Activated effector memory CD4-positive, alpha-beta T cell treated with Interleukin-2 at 50 U/mL for 16 hours (primary cell): ENCODE data around the gene COL8A1.
"Not testable (repeated sequence)": the region's sequence is repeated elsewhere in the genome, so short reads cannot be mapped to it uniquely, and the experiment has no call there.

ENCODE experiments used
- DNase-seq: peaks from one replicate; pipeline ENCODE4 v3.0.0-alpha.2; 2020

Gene COL8A1

DNA sequence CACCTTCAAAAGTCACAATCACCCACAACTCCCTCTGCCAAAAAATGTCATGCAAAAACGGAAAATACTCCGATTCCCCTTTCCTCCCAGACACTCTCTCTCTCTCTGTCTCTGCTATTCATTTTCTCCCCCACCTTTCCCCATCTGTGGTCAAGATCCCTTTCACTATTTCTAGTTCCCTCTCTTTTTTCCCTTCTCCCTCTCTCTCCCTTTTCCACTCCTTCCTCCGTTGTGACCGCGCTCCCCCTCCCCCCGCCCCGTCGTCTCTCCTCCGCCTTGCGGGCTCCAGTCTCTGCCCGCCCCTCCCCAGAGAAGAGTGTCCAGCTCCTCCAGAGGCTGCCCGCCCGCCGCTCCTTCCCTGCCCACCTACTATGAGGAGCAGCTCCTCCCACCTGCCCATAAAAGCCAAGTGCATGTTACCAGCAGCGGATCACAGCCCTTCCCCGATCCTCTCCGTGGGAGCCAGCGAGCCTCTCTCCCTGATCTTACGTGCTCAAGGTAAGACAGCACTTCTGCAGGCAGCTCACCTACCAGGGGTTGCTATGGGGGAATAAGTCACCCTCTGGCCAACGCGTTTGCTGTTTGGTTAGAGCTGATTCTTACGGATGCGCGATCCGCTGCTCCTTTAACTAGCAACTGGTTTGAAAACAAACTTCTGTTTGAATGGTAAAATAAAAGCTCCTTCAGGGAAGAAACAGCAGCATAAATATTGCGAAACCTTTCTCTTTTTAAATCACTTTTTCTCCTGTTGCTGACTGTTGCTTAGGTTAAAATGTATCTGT, at the start of gene COL8A1:
TSS of gene COL8A1 (plus strand) at position 428 of the 782 bp plus-strand sequence. CDS start 152,089 bp downstream, outside the sequence.
- no peak for DNase-seq

DNA sequence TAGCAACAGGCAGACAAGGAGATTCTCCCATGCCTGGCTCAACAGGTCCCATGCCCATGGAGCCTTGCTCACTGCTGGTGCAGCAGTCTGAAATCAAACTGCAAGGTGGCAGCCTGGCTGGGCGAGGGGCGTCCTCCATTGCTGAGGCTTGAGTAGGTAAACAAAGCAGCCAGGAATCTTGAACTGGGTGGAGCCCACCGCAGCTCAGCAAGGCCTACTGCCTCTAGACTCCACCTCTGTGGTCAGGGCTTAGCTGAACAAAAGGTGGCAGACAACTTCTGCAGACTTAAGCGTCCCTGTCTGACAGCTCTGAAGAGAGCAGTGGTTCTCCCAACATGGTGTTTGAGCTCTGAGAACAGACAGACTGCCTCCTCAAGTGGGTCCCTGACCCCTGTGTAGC, 49.2 kb upstream of the COL8A1 start:
- DNase-seq = not testable (repeated sequence)

DNA sequence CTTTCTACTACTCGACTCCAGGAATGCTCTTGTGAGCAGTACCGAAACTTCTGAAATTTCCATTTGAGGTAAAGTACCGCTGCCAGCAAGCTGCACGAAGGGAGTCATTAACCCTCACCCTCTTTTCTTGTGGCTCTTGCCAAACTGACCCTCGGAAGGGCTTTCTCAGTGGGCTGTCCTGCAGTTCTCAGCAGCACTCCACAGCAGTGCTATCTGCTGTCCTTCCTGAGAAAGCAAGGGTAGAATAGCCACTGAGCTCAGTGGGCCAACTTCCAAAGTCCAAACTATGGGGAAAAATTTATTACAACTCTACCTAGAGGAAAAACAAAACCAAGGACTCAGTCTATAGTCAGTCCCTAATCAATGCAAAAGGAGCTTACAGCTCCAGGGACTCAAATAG, 38.5 kb upstream of the COL8A1 start:
- no peak for DNase-seq

DNA sequence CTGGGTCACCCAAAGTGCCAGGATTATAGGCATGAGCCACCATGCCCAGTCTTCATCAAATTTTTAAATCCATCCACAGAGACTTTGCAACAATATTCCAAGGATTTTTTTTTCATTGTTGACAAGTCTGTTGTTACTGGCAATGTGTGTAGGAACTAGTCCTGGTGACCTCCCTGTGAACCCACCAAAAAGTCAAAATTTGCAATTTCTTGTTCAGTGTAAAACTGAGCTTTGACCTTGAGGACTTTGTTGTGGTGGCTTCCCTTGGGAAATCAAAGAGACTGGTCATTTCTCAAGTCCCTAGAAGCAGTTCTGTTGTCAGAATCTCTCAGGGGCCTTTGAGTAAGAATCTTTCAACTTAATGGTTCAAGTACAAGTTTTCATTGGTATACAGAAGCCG, 36.9 kb upstream of the COL8A1 start:
- no peak for DNase-seq

DNA sequence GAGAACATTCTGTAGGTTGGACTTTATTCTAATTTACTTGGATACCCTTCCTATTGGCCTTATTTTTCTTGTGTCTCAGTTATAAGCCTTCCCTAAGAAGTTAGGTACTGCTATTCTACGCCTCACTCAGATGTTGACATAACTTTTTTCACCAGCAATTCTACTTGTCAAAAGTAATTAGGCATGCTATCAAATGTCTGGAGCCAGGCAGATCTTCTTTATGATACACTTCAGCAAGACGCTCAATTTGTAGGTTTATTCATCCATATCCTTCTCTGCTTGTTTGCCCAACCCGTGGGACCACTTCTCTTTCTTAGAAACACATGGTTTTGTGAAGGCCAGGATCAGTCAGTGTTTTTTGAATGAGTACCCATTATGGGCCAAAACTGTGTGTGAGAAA, 36.2 kb upstream of the COL8A1 start:
- no peak for DNase-seq

DNA sequence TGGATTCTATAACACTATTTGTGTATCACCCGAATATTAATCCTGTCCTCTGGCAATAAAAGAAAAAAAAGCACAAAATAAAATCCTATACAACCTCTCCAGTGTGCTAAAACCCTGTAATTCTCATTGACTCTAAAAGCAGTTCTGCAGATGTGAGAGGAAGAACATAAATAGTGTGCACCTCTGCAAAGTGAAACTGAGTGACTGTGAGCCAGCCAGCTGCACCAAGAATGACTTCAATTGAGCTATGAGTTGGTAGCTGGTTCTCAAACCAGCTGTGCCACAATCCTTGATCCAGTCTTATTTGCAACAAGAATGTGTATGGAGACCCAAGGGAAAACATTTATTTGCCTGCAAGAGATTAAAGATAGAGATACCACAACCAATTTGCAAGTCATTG, 31.2 kb upstream of the COL8A1 start:
- DNase-seq = no peak

DNA sequence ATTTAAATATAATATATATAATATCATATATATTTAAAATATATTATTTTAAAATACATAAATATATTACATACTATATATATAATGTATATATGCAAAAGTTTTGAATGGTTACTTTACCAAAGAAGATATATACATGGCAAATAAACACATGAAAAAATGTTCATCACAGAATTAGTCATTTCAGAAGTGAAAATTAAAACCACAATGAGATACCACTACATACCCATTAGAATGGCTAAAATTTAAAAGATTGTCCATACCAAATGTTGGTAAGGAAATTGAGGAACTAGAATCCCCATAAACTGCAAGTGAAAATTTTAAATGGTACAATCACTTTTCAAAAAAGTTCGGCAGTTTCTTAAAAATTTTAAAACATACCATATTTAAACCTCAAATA, 23.6 kb upstream of the COL8A1 start:
- DNase-seq = no peak

DNA sequence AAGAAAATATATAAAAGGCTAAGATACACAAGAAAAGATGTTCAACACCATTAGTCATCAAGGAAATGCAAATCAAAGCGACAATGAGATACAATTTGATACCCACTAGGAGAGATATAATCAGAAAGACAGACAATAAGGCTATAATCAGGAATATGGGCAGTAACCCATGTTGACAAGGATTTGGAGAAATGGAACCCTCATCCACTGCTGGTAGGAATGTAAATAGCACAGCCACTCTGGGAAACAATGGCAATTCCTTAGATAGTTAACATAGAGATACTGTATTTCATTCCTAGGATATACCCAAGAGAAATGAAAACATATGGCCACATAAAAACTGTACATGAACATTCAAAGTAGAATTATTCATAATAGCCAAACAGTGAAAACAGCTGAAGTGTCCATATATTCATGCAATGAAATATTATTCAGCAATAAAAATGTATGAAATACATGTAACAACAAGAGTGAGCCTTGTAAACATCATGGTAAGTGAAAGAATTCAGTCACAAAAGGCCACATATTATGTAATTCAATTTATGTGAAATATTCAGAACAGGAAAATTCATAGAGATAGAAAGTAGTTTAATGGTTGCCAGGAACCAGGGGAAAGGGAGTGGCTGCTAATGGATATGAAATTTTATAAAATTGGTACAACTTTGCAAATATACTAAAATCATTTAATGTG, 18.2 kb upstream of the COL8A1 start:
- DNase-seq = no peak

DNA sequence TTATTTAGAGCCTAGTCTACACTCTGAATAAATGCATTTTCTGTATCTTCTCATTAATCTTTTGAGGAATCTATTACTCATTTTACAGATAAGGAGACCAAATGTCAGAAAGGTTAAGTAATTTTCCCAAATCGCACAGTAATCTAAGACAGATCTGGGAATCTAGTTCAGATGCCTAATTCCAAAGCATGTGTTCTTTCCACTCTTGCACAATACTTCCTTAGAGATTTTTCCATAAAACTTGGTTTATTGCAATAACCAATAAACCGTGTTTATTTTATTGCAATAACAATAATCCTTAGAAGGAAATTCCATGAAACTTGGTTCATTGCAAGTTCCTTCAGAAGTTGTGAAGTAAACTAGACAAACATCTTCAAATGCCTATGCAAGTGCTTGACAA, 17.4 kb upstream of the COL8A1 start:
- no peak for DNase-seq

DNA sequence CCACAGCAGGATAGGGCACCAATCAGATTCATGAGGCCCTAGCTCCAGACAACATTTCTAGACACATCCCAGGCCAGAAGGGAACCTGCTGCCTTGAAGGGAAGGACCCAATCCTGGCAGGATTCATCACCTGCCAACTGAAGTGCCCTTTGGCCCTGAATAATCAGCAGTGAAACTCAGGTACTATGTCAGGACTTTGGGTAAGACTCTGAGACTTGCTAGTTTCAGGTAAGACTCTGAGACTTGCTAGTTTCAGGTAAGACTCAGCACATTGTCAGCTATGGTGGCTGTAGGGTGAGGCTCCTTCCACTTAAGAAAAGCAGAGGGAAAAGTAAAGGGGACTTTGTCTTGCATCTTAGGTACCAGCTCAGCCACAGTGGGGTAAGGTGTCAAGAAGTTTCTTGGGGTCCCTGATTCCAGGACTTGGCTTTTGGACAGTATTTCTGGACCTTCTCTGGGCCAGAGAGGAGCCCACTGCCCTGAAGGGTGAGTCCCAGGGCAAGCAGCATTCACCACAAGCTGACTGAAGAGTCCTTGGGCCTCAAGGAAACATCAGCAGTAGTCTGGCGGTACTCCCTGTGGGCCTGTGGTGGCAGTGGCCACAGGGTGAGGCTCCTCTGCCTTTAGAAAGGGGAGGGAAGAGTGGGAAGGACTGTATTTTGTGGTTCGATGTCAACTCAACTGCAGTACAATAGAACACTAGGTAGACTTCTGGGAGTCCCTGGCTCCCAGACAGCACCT, 13.7 kb upstream of the COL8A1 start:
- DNase-seq = no peak

DNA sequence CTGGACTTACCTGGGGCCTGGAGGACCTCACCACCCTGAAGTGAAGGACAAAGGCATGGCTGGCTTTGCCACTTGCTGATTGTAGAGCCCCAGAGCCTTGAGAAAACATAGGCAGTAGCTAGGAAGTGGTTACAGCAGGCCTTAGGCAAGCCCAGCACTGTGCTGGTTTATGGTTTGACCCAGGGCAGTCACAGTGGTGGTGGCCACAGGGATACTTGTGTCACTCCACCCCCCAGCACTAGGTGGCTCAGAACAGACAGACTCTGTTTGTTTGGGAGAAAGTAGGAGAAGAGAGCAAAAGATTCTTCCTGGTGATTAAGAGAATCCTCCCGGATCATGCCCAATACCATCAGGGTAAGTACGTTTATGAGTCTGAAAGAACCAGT, 13.2 kb upstream of the COL8A1 start:
- no peak for DNase-seq

DNA sequence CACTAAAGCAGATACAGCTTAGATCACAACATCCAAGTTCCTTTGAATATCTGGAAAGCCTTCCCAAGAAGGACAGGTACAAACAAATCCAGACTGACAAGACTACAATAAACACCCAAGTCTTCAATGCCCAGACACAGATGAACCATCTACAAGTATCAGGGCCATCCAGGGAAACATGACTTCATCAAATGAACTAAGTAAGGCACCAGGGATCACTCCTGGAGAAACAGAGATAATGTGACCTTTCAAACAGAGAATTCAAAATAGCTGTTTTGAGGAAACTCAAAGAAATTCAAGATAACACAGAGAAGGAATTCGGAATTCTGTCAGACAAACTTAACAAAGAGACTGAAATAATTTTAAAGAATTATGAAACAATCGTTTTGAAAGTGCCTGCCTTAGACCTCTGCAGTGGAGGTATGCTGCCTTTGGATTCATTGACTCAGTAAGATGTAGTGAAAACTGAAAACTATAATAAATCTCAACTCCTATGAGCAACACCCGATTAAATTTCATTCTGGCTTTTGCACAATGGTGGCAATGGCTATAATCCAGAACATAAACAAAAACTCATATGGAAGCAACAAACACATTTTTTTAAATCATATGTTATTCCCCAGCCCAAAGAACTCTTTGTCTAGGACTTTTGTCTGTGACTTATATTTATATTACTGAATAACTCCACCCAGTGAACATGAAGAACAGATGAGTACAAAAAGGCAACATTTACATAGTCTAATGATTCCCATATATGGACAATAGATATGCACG, 12.6 kb upstream of the COL8A1 start:
- DNase-seq = no peak

DNA sequence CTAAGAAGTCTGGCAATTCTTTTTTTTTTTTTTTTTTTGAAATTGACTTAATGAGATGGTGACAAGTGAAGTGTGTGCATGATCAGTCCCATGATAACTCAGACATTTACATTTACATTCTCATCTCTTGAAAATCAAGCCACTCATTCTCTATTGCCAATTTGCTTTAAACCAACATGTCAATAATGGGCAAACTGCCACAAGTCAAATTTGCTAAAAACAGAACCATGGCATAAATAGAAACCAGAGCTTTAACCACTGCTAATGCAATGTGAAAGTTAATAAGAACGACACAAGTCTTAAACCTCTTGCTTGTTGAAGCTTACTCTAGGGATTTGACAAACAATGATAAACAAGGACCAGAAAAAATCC, 12.0 kb upstream of the COL8A1 start:
- DNase-seq = no peak

DNA sequence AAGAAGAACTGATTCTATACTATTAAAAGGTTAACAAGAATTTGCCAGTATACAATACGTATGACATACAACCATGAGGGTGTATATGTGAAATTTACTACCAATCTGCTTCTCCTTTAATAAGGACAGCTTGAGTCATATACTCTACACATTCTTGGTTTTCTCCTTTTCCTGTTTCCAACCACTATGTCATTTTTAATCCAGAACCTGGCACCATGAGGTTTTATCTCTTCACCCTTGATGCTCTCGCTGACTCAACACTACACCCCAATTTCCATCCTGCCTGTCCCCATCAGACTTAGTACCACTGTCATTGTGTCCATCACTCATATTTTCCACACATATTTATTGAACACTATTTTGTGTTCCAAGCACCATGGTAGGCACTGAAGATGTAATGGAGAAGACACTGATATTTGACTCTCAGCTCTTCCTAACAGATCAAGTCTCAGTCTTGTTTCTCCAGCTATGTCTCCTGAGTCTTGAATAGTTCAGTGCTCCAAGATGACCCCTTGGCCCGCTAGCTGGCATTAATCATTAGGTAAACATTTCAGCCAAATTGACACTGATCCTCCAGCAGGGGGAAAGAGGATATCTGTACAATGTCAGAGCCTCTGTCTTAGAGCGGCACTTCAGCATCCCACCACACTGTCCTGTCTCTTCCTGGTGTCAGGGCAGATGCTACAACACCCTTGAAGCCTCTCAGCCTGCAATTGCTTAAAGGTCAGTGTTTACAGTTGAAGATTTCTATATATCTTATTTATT, 11.2 kb upstream of the COL8A1 start:
- DNase-seq = no peak

DNA sequence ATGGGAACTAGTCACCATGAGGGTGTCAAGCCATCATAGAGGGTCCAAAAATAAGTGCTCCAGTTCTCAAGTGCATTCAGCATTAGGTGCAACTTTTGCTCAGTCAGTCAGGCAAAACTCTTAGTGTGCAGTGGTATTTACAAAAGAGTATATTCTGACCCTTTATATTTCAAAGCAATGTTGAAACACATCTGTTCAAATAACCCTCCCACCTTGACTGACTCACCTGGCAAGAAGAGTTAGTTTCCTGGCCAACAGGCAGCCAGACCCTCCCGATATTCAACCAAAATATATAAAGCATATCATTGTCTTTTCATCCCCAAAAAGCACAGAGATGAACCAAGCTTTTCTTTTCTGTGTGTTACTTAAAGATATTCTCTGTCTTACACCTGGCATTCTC, 7.6 kb upstream of the COL8A1 start:
- no peak for DNase-seq

DNA sequence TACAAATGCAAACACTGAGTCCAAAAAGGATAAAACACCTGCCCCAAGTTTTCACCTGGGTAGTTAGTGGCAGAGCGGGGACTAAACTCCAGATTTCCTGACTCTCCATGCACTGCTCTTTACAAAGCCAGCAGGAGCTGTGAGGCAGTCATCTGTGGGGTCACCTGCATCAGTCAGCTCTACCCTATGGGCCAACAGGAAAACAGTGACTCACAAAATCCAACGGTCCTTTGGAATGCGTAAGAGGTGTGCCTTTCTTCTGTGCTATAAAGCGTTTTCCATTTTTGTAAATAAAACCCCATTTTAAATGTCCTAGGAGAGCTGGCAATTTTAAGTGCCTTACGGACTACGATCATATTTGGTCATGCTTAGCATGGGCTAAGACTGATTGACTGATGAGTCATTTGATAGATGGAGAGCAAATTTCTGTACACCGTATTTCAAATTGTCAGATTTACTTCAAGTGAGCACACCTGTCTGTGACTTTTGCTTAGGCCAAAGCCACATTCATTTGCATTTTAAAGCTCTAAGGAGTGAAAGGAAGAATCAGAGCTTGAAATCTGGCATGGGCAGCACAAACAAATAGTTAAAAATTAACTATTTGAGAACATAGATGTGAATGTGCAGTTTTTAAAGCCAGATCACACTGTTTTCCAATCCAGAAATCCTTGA, 4.4 kb upstream of the COL8A1 start:
- DNase-seq = no peak

DNA sequence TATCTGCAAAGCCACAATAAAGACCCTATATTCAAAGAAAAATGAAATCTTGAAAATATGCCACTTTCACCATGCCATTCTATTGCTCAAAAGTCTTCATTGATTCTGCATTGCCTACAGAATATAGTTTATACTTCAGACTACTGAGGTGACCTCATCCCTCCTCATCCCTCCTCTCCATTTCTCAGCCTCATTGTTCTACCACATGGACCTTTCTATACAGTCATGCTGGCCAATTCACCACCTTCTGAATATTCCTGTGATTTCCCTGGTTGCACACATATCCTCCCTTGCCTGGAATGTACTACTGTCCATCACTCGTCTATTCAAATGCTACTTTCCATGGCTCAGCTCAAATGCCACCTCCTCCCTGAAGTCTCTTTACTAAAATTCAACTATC, 3.5 kb upstream of the COL8A1 start:
- DNase-seq = no peak

DNA sequence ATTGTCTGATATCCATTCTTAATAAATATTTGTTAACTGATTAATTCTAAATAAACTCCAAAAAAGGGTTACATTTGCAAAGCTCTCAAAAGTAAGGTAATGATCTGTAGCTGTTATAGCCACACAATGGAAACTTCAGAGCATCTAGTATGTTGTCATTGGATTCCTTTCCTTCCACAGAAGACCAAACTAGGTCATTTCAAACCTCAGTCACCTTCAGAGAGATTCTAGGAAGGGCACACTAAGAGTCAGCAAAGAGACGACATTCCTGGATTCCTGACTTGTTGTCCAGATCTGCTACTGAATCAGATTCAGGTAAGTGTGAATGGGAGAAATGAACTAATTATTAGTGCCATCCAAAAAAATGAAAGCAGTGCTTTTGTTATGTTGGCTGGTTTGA, 3.0 kb upstream of the COL8A1 start:
- no peak for DNase-seq

DNA sequence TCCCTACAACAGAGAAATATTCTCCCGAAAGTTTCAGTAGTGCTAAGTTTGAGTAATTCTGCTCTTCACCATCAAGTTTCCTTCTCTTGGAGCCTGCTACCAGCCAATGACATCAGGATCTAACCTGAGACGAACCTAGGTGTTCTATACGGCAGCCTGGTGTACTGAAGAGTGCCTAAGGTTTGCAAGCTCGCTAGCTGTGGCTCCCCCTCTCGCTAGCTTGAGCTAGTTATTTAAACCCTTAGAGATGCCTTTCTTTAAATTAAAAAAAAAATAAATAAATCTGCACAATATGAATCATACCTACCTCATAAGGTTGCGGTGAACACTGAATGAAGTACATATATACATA, 1.4 kb upstream of the COL8A1 start:
- no peak for DNase-seq

DNA sequence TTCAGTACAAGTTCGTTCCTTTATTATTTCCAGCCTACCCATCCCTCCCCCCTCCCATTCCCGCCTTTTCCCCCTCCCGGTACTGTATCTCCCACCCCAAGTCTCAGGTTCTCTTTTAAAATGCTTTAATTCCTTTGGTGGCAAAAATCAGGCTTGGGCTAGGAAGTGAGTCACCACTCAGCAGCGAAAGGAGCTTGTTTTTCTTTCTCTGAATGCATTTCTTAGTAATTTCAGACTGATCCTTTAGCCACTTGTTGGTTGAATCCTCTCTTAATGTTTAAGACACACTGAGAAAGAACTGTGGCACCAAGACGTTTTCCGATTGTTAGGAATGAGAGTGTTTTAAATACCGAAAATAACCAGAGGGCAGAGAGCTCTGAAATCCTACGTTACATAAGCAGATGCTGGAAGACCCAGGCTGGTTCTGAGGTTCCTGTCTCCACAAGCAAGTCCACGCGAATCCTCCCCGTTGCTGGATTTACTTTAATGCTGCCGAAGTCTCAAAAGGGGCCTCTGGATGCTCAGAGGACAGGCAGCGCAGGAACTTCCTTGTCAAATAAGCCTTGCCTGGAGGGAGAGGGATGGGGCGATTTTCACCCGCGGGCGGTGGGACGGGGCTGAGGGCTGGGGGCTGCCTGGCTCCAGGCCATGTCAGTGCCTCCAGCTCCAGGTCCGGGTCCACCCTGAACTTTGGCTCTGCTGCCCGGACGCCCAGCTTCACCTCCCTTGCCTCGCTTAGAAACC, 854 bp upstream of the COL8A1 start:
- no peak for DNase-seq

DNA sequence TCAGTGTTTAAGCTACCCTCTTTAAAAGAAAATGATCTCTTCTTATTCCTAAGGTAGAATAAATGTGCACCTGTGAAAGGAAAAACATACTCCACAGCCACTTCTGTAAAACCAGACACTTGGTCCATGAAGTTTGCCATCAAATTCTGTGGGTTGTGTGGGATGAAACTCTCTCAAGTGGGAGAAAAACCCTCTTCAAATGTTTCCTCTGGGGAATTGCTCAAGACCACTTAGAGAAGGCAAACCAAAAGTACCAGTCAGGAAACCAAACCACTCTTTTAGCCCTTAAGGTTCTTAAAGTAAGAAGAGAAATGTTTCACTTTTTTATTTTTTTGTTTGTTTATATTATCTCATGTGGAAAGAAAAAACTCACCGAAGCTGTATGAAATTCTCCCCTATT, 1.2 kb downstream of the COL8A1 start:
- DNase-seq = no peak
